ENCODE results near the gene ZNF831.
A peak's percentile ranks its signal among the peaks of the same experiment; 100 is the strongest.

ZNF831 gene

GRCh38 chr20:59253325-59253724, 89.7 kb downstream of the ZNF831 start:
- peak; percentile 23 for DNase-seq (ENCODE audit: low spot score)

- DNase-seq (ENCODE audit: low spot score), result peak; percentile 21
Observed at GRCh38 chr20:59253779-59254319, 90.2 kb downstream of the ZNF831 start.

GRCh38 chr20:59255256-59255655, 91.6 kb downstream of the ZNF831 start:
- DNase-seq (ENCODE audit: low spot score), result no peak

- DNase-seq (ENCODE audit: low spot score), result peak; percentile 9
Observed at GRCh38 chr20:59258221-59258621, 94.6 kb downstream of the ZNF831 start.

- DNase-seq (ENCODE audit: low spot score), result no peak
Observed at GRCh38 chr20:59259946-59260345, 96.3 kb downstream of the ZNF831 start.

GRCh38 chr20:59265298-59265697, 101.7 kb downstream of the ZNF831 start:
- no peak for DNase-seq (ENCODE audit: low spot score)

GRCh38 chr20:59268870-59269269, 105.2 kb downstream of the ZNF831 start:
- no peak for DNase-seq (ENCODE audit: low spot score)

GRCh38 chr20:59269411-59270025, 105.9 kb downstream of the ZNF831 start:
- DNase-seq (ENCODE audit: low spot score), result no peak

- no peak for DNase-seq (ENCODE audit: low spot score)
Observed at GRCh38 chr20:59270380-59270779, 106.8 kb downstream of the ZNF831 start.

GRCh38 chr20:59273739-59274357, 110.2 kb downstream of the ZNF831 start:
- peak; percentile 3 for DNase-seq (ENCODE audit: low spot score)

- no peak for DNase-seq (ENCODE audit: low spot score)
Observed at GRCh38 chr20:59276938-59277337, 113.3 kb downstream of the ZNF831 start.

- DNase-seq (ENCODE audit: low spot score), result no peak
Observed at GRCh38 chr20:59284470-59284869, 120.8 kb downstream of the ZNF831 start.

GRCh38 chr20:59289994-59290393, 126.4 kb downstream of the ZNF831 start:
- DNase-seq (ENCODE audit: low spot score), result no peak

- no peak for DNase-seq (ENCODE audit: low spot score)
Observed at GRCh38 chr20:59291740-59292383, 128.2 kb downstream of the ZNF831 start.

- DNase-seq (ENCODE audit: low spot score), result no peak
Observed at GRCh38 chr20:59295531-59295930, 131.9 kb downstream of the ZNF831 start.

- no peak for DNase-seq (ENCODE audit: low spot score)
Observed at GRCh38 chr20:59297686-59298085, 134.1 kb downstream of the ZNF831 start.

- no peak for DNase-seq (ENCODE audit: low spot score)
Observed at GRCh38 chr20:59299945-59300332, 136.3 kb downstream of the ZNF831 start.

GRCh38 chr20:59300333-59301081, 136.9 kb downstream of the ZNF831 start, which contains the start of gene EDN3:
EDN3 (plus strand) TSS chr20:59300611; CDS start chr20:59300813, 202 bp downstream.
- DNase-seq (ENCODE audit: low spot score), result no peak

GRCh38 chr20:59301343-59302007, 137.9 kb downstream of the ZNF831 start:
- DNase-seq (ENCODE audit: low spot score), result no peak

- no peak for DNase-seq (ENCODE audit: low spot score)
Observed at GRCh38 chr20:59305908-59306655, 142.5 kb downstream of the ZNF831 start.

- no peak for DNase-seq (ENCODE audit: low spot score)
Observed at GRCh38 chr20:59307270-59307669, 143.6 kb downstream of the ZNF831 start.
